OCI-LY7 (cell line): ENCODE measurements around the gene MCTP2. TPM values are rescaled to one million over a fixed set of nuclear protein-coding genes. Genes with fewer than 3 reads are reported as not detected.
A peak's percentile ranks its signal among the peaks of the same experiment; 100 is the strongest.

ENCODE experiments used
- BruUV-seq: library from RNA; stranded (reverse); fragments of 400-500 nt; replicated peaks from 2 replicates; lab custom pipeline; 2021; lab: Mats Ljungman, UMichigan
- CTCF ChIA-PET: fragments of 300-600 bp; sonication (Branson Sonifier 250); formaldehyde crosslinking; loops from one replicate; lab custom pipeline; 2022; ENCODE audit warnings: antibody characterized with exemption; ENCODE audit not compliant: unreplicated experiment; lab: Charles Lee
- POLR2A ChIA-PET: fragments of 300-600 bp; sonication (Branson Sonifier 250); formaldehyde crosslinking; loops from one replicate; lab custom pipeline; 2022; ENCODE audit warnings: antibody characterized with exemption; lab: Charles Lee
- DNase-seq: peaks from one replicate; pipeline ENCODE4 v3.0.0-alpha.2; 2015; ENCODE audit warnings: low spot score
- H2AFZ ChIP-seq: fragments of 200-600 bp; sonication (generic), shearing (Covaris generic); 2 replicates; pipeline ENCODE4 v1.6.1; 2014; ENCODE audit warnings: mild to moderate bottlenecking, antibody characterized with exemption, low read length, moderate library complexity
- H3K27ac ChIP-seq: fragments of 200-600 bp; sonication (generic); 2 replicates; pipeline ENCODE4 v1.5.1; 2014; ENCODE audit warnings: mixed run types, low read depth, mild to moderate bottlenecking, moderate library complexity, low read length, inconsistent platforms; ENCODE audit not compliant: poor library complexity, severe bottlenecking
- H3K36me3 ChIP-seq: fragments of 200-600 bp; sonication (generic); 2 replicates; pipeline ENCODE4 v1.6.1; 2014; ENCODE audit warnings: mild to moderate bottlenecking, antibody characterized with exemption, low read length, moderate library complexity, mixed read lengths; ENCODE audit not compliant: insufficient read depth
- H3K4me1 ChIP-seq: fragments of 200-600 bp; sonication (generic); 2 replicates; pipeline ENCODE4 v1.5.1; 2014; ENCODE audit warnings: mild to moderate bottlenecking, low read length; ENCODE audit not compliant: insufficient read depth, poor library complexity, severe bottlenecking
- H3K4me2 ChIP-seq: fragments of 200-600 bp; sonication (generic); 2 replicates; pipeline ENCODE4 v1.6.1; 2014; ENCODE audit warnings: mild to moderate bottlenecking, low read length
- H3K4me3 ChIP-seq: fragments of 200-600 bp; sonication (generic); 2 replicates; pipeline ENCODE4 v1.5.1; 2014; ENCODE audit warnings: mild to moderate bottlenecking, low read depth, low read length; ENCODE audit not compliant: poor library complexity, severe bottlenecking
- H3K79me2 ChIP-seq: fragments of 200-600 bp; sonication (generic); 2 replicates; pipeline ENCODE4 v1.6.1; 2016; ENCODE audit warnings: low read depth, mild to moderate bottlenecking, low read length, moderate library complexity, mixed read lengths; ENCODE audit not compliant: insufficient read depth
- H3K9me2 ChIP-seq: fragments of 200-600 bp; sonication (generic); 2 replicates; pipeline ENCODE4 v1.6.1; 2016; ENCODE audit warnings: mild to moderate bottlenecking, low read length, mixed read lengths; ENCODE audit not compliant: insufficient read depth
- H3K9me3 ChIP-seq: fragments of 200-600 bp; sonication (generic); 2 replicates; pipeline ENCODE4 v1.6.1; 2014; ENCODE audit warnings: mild to moderate bottlenecking, mixed run types, low read length, mixed read lengths
- H4K20me1 ChIP-seq: fragments of 200-600 bp; sonication (generic); 2 replicates; pipeline ENCODE4 v1.6.1; 2014; ENCODE audit warnings: mild to moderate bottlenecking, antibody characterized with exemption, low read length, moderate library complexity, mixed read lengths; ENCODE audit not compliant: insufficient read depth
- EZH2phosphoT487 ChIP-seq: fragments of 200-600 bp; sonication (generic); IDR thresholded peaks from 2 replicates; pipeline ENCODE4 v1.6.1; 2018; ENCODE audit warnings: low read depth, borderline replicate concordance, mild to moderate bottlenecking, mixed run types, antibody characterized with exemption, low read length, moderate library complexity, mixed read lengths
- intact Hi-C: fragments of 100-400 bp; cut with micrococcal nuclease; formaldehyde crosslinking; loops from one replicate; pipeline ENCODE4 v1.10.0; 2022; ENCODE audit not compliant: unreplicated experiment
- total RNA-seq, 2 experiments: library from RNA; depleted of rRNA in 1 of 2; stranded (reverse); fragments of >200 nt in 1 of 2; shearing (Covaris generic) in 1 of 2; gene quantifications; 2 replicates each; pipeline ENCODE4 v1.2.3, GENCODE V29; 2014 to 2022
- TF ChIP-seq, protein P1 (sequence below): fragments of 200-600 bp; sonication (generic); conservative IDR thresholded peaks from 2 replicates; pipeline ENCODE4 v1.5.1; 2014; ENCODE audit warnings: mild to moderate bottlenecking, antibody characterized with exemption, low read length, moderate library complexity, mixed read lengths

The MCTP2 gene
- total RNA-seq, 2 experiments from 2014 or later = 73.2 to 90.6 TPM

GRCh38 chr15:94252223-94252766 is 20.9 kb downstream of the MCTP2 start:
- Histone ChIP-seq H3K9me2 (no peaks in the 10 kb centered on the region), H4K20me1 (no peaks in the 10 kb centered on the region), H2AFZ (no peak overlapping the region), H3K4me2 (0 out of 2 replicates have a peak overlapping the region, but pooled peaks have one; percentile 14), H3K4me3 (no peak overlapping the region), H3K27ac (peak overlapping the region; percentile 97), H3K4me1 (peaks cover 66% of the 10 kb centered on the region), H3K36me3 (peaks cover 20% of the 10 kb centered on the region), H3K79me2 (peaks cover 98% of the 10 kb centered on the region), H3K9me3 (peaks cover 11% of the 10 kb centered on the region; the same call in 1 of the 2 replicates)
- TF ChIP-seq EZH2phosphoT487 = no peak
- TF ChIP-seq, protein P1, sequence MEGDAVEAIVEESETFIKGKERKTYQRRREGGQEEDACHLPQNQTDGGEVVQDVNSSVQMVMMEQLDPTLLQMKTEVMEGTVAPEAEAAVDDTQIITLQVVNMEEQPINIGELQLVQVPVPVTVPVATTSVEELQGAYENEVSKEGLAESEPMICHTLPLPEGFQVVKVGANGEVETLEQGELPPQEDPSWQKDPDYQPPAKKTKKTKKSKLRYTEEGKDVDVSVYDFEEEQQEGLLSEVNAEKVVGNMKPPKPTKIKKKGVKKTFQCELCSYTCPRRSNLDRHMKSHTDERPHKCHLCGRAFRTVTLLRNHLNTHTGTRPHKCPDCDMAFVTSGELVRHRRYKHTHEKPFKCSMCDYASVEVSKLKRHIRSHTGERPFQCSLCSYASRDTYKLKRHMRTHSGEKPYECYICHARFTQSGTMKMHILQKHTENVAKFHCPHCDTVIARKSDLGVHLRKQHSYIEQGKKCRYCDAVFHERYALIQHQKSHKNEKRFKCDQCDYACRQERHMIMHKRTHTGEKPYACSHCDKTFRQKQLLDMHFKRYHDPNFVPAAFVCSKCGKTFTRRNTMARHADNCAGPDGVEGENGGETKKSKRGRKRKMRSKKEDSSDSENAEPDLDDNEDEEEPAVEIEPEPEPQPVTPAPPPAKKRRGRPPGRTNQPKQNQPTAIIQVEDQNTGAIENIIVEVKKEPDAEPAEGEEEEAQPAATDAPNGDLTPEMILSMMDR = no peak
- ChIA-PET POLR2A (interaction anchor here (0.7 to 6.8 kb wide), 6 partner anchors 11 to 1335 kb away, joined by 3 to 80 read pairs (median 18); partner anchors contain the start of gene MCTP2), CTCF (no interaction called here)
- no TSS peak for BruUV-seq
- intact Hi-C loops = no loop called here
- DNase-seq = no peak

GRCh38 chr15:94252906-94253491 is 21.6 kb downstream of the MCTP2 start:
- intact Hi-C loops = loop anchor here (1.0 kb wide), 1 partner anchor 13 kb away; no protein-coding TSS in a partner anchor
- Histone ChIP-seq H3K27ac (peak overlapping the region; percentile 97), H2AFZ (peak overlapping the region; percentile 11; the same call in 1 of the 2 replicates), H3K9me3 (peaks cover 11% of the 10 kb centered on the region; the same call in 1 of the 2 replicates), H3K4me1 (peaks cover 73% of the 10 kb centered on the region), H3K4me3 (peak overlapping the region; percentile 56), H3K36me3 (peaks cover 20% of the 10 kb centered on the region), H3K79me2 (peaks cover 93% of the 10 kb centered on the region), H3K9me2 (no peaks in the 10 kb centered on the region), H3K4me2 (peak overlapping the region; percentile 81), H4K20me1 (no peaks in the 10 kb centered on the region)
- no peak for DNase-seq
- ChIA-PET CTCF (interaction anchor here (0.6 to 1.2 kb wide), 4 partner anchors 10 to 35 kb away, joined by 3 read pairs; partner anchors contain the start of gene MCTP2), POLR2A (interaction anchor here (0.6 to 6.8 kb wide), 12 partner anchors 9 to 1336 kb away, joined by 3 to 80 read pairs (median 5); partner anchors contain the start of gene MCTP2)
- TF ChIP-seq, protein P1 = no peak
- TF ChIP-seq EZH2phosphoT487 = no peak
- no TSS peak for BruUV-seq
